Astrocyte (in vitro differentiated cells and primary cell): ENCODE data around the gene TBC1D9. TPM values are rescaled to one million over a fixed set of nuclear protein-coding genes. Genes with fewer than 3 reads are reported as not detected.

Source experiments
- DNase-seq: peaks from one replicate; pipeline ENCODE4 v3.0.0-alpha.2; 2010; ENCODE audit warnings: low read depth
- FAIRE-seq: peaks from 2 replicates; lab custom pipeline; 2011; peaks lifted over from hg19 to GRCh38; lab: Jason Lieb, UNC
- H2AFZ ChIP-seq: 2 replicates; pipeline ENCODE4 v1.6.0; 2012; ENCODE audit warnings: low read depth, low read length, inconsistent platforms
- H3K27ac ChIP-seq: 2 replicates; pipeline ENCODE4 v1.5.1; 2011; ENCODE audit warnings: low read depth, low read length, inconsistent platforms
- H3K27me3 ChIP-seq: 2 replicates; pipeline ENCODE4 v1.6.0; 2011; ENCODE audit warnings: low read length, inconsistent platforms; ENCODE audit not compliant: insufficient read depth
- H3K36me3 ChIP-seq: 2 replicates; pipeline ENCODE4 v1.5.1; 2011; ENCODE audit warnings: low read length, inconsistent platforms; ENCODE audit not compliant: insufficient read depth
- H3K4me1 ChIP-seq: 2 replicates; pipeline ENCODE4 v1.5.1; 2011; ENCODE audit warnings: low read length, inconsistent platforms; ENCODE audit not compliant: insufficient read depth
- H3K4me2 ChIP-seq: 2 replicates; pipeline ENCODE4 v1.6.0; 2012; ENCODE audit warnings: low read length, inconsistent platforms
- H3K4me3 ChIP-seq: 2 replicates; pipeline ENCODE4 v1.5.1; 2011; ENCODE audit warnings: low read depth, mild to moderate bottlenecking, low read length, inconsistent platforms; ENCODE audit not compliant: insufficient read depth
- H3K79me2 ChIP-seq: 2 replicates; pipeline ENCODE4 v1.6.0; 2012; ENCODE audit warnings: mild to moderate bottlenecking, low read length, inconsistent platforms; ENCODE audit not compliant: insufficient read depth
- H3K9ac ChIP-seq: 2 replicates; pipeline ENCODE4 v1.6.0; 2012; ENCODE audit warnings: mild to moderate bottlenecking, low read length, inconsistent platforms
- H3K9me3 ChIP-seq: 2 replicates; pipeline ENCODE4 v1.5.1; 2012; ENCODE audit warnings: low read depth, mild to moderate bottlenecking, low read length, inconsistent platforms; ENCODE audit not compliant: insufficient read depth
- H4K20me1 ChIP-seq: 2 replicates; pipeline ENCODE4 v1.6.0; 2012; ENCODE audit warnings: low read length, inconsistent platforms; ENCODE audit not compliant: insufficient read depth
- H3K27ac Mint-ChIP-seq: one replicate; pipeline ENCODE4 v1.8.0; 2021; ENCODE audit warnings: mild to moderate bottlenecking, mixed read lengths; ENCODE audit not compliant: unreplicated experiment
- H3K27me3 Mint-ChIP-seq: one replicate; pipeline ENCODE4 v1.8.0; 2021; ENCODE audit warnings: low read depth, mixed read lengths; ENCODE audit not compliant: unreplicated experiment
- H3K36me3 Mint-ChIP-seq: one replicate; pipeline ENCODE4 v1.8.0; 2021; ENCODE audit warnings: low read depth, mixed read lengths; ENCODE audit not compliant: unreplicated experiment
- H3K4me1 Mint-ChIP-seq: one replicate; pipeline ENCODE4 v1.8.0; 2021; ENCODE audit warnings: low read depth, mixed read lengths; ENCODE audit not compliant: unreplicated experiment
- H3K4me3 Mint-ChIP-seq: one replicate; pipeline ENCODE4 v1.8.0; 2021; ENCODE audit warnings: mild to moderate bottlenecking, moderate library complexity, mixed read lengths; ENCODE audit not compliant: unreplicated experiment
- H3K9me3 Mint-ChIP-seq: one replicate; pipeline ENCODE4 v1.8.0; 2021; ENCODE audit warnings: mild to moderate bottlenecking, mixed read lengths; ENCODE audit not compliant: unreplicated experiment
- CTCF ChIP-seq: IDR thresholded peaks from 2 replicates; pipeline ENCODE4 v1.5.1; 2011; ENCODE audit warnings: low read depth, mild to moderate bottlenecking, inconsistent platforms, low read length, moderate library complexity; ENCODE audit not compliant: insufficient read depth
- EZH2 ChIP-seq: IDR thresholded peaks from 2 replicates; pipeline ENCODE4 v1.6.1; 2012; ENCODE audit warnings: mild to moderate bottlenecking, low read length, inconsistent platforms; ENCODE audit not compliant: insufficient read depth
- total RNA-seq: library from RNA; stranded (reverse); gene quantifications from 2 replicates; pipeline ENCODE4 v1.2.1, GENCODE V29; 2021

The TBC1D9 gene
- total RNA-seq, 1 donor from 2014 or later, result 31.6 TPM

GRCh38 chr4:140595065-140595464 is 161.1 kb downstream of the TBC1D9 start:
- Histone ChIP-seq H4K20me1 (no peaks in the 10 kb centered on the region), H3K79me2 (no peaks in the 10 kb centered on the region), H3K36me3 (no peaks in the 10 kb centered on the region), H3K4me3 (no peak overlapping the region), H3K4me1 (no peaks in the 10 kb centered on the region), H3K9me3 (no peaks in the 10 kb centered on the region), H3K27me3 (peaks cover 2% of the 10 kb centered on the region), H3K9ac (no peak overlapping the region), H2AFZ (no peak overlapping the region), H3K4me2 (no peak overlapping the region), H3K27ac (no peak overlapping the region)
- Mint-ChIP-seq H3K9me3 (no peaks in the 10 kb centered on the region), H3K36me3 (no peaks in the 10 kb centered on the region), H3K4me1 (no peaks in the 10 kb centered on the region), H3K4me3 (no peak overlapping the region), H3K27ac (no peak overlapping the region), H3K27me3 (no peaks in the 10 kb centered on the region)
- DNase-seq (no peak), FAIRE-seq (no peak)
- TF ChIP-seq EZH2 (no peak), CTCF (no peak)

- DNase-seq (no peak), FAIRE-seq (no peak)
- Mint-ChIP-seq H3K27me3 (peaks cover 9% of the 10 kb centered on the region), H3K4me1 (no peaks in the 10 kb centered on the region), H3K9me3 (no peaks in the 10 kb centered on the region), H3K36me3 (no peaks in the 10 kb centered on the region), H3K27ac (no peak overlapping the region), H3K4me3 (no peak overlapping the region)
- Histone ChIP-seq H3K27ac (no peak overlapping the region), H3K4me1 (no peaks in the 10 kb centered on the region), H4K20me1 (no peaks in the 10 kb centered on the region), H3K4me2 (no peak overlapping the region), H2AFZ (no peak overlapping the region), H3K27me3 (peaks cover 17% of the 10 kb centered on the region), H3K36me3 (no peaks in the 10 kb centered on the region), H3K79me2 (no peaks in the 10 kb centered on the region), H3K9me3 (no peaks in the 10 kb centered on the region), H3K9ac (no peak overlapping the region), H3K4me3 (no peak overlapping the region)
- TF ChIP-seq EZH2, result no peak
These were observed 171.7 kb downstream of the TBC1D9 start for GRCh38 chr4:140584439-140584838.

GRCh38 chr4:140581078-140581477 is 175.1 kb downstream of the TBC1D9 start:
- Histone ChIP-seq H3K9me3 (no peaks in the 10 kb centered on the region), H3K27ac (no peak overlapping the region), H3K4me2 (no peak overlapping the region), H2AFZ (no peak overlapping the region), H3K4me3 (no peak overlapping the region), H3K36me3 (no peaks in the 10 kb centered on the region), H3K9ac (no peak overlapping the region), H4K20me1 (no peaks in the 10 kb centered on the region), H3K4me1 (no peaks in the 10 kb centered on the region), H3K79me2 (no peaks in the 10 kb centered on the region), H3K27me3 (peaks cover 28% of the 10 kb centered on the region)
- Mint-ChIP-seq H3K27me3 (peaks cover 7% of the 10 kb centered on the region), H3K4me3 (no peak overlapping the region), H3K9me3 (no peaks in the 10 kb centered on the region), H3K36me3 (no peaks in the 10 kb centered on the region), H3K4me1 (peaks cover 10% of the 10 kb centered on the region), H3K27ac (no peak overlapping the region)
- DNase-seq (no peak), FAIRE-seq (no peak)
- TF ChIP-seq EZH2 (no peak), CTCF (no peak)
